Stimulated activated CD8-positive, alpha-beta memory T cell treated with anti-CD3 and anti-CD28 coated beads, Interleukin-15, amount 100 ng/mL, for 1 hour (primary cell): Measurements from ENCODE around the gene TBX19.

ENCODE experiments used
- DNase-seq: peaks from one replicate; pipeline ENCODE4 v3.0.0-alpha.2; 2020; ENCODE audit warnings: low read depth

The TBX19 gene

DNA sequence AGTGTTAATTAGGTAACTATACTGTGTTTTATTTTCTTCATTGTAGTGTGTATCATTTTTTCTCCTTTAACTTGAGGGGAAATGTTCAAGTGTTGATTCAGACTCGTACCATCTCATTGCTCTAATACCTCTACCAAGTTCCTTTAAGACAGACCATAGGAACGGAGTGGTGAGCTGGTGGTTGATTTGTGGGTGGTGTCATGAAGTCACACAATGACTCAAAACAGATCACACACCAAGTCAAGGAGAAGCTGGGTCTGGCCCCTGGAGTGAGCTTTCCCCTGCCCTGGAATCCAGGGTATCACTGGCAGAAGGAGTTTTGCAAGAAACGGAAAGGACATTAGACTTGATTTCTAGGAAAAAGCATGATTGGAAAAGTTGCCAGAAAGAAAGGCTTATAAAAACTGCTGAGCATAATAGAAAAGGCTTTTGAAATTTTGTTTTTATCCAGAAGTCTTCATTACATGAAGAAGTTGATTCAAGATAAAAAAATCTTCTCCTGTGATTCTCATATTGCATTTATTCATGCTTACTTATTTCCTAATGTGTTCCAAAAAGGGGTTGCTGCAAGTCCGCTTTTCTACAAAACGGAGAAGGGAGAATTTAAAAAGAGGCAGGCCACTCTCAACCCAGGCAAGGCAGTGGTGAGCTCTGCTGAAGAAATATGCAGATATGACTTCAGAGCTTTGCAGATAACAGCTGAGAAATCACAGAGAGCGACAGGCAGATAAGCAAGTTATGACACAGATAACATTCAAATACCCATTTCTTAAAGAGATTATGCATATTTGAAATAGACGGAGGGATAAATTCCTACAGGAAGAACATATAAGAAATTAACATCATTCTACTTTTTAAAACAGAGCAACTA is 79.7 kb downstream of the TBX19 start:
- no peak for DNase-seq

DNA sequence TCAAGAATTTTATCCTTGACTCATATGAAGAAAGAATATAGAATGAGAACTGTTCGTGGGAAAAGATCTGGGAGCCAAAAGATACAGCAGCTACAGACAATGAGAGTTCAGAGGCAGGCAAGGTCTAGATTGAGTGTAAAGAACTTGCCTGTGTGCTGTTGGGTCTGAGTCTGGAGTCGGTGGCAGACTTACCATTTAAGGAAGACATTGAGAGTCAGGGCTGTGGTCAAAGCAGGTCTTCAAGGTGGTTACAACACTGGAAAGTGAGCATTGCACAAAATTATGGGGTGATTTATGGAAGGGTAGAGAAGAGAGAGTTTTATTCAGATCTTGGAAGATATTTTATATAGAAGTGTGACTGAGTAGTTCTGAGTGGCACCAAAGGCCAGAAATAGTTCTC is 80.6 kb downstream of the TBX19 start:
- DNase-seq, result no peak

DNA sequence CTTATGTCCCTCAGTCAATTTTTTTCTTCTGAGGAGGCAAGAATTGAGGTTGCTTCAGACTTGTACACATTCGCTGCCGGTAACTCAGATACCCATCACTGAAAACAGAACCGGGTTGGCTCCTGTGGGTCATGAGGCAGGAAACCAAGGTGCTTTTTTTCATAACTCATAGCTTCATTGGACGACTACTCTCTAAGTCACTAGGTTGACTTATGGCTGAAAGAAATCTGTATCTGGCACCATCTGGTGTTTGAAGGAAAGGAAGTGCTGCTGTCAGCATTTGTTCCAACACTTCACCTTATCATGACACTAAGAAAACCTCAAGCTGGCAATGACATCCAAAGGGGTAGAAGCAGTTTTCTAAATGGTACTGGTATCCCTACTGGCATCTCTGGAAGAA is 82.3 kb downstream of the TBX19 start:
- DNase-seq, result no peak
